ENCODE measurements around the gene LHX4.

LHX4 gene

GRCh38 chr1:180273066-180273465 lies 43.0 kb downstream of the LHX4 start:
- Histone ChIP-seq H3K27me3 (no peaks in the 10 kb centered on the region), H3K4me1 (no peaks in the 10 kb centered on the region), H3K9me3 (no peaks in the 10 kb centered on the region), H3K36me3 (peaks cover 3 to 19% (median 14%) of the 10 kb centered on the region in 3 donors), H3K27ac (no peak overlapping the region), H3K4me3 (no peak overlapping the region)
- DNase-seq = no peak
- no peak for TF ChIP-seq CTCF (IDR thresholded peaks at IDR 0.05)
- intact Hi-C loops (cut with DNase I; ENCODE audit: low total_unique reads) = no loop called here

GRCh38 chr1:180274221-180274620 lies 44.2 kb downstream of the LHX4 start:
- peaks cover 3 to 19% (median 14%) of the 10 kb centered on the region in 3 donors for H3K36me3 ChIP-seq
- H3K9me3 ChIP-seq = no peaks in the 10 kb centered on the region
- H3K4me3 ChIP-seq = no peak overlapping the region
- no peaks in the 10 kb centered on the region for H3K4me1 ChIP-seq
- no peak for DNase-seq
- no peak for TF ChIP-seq CTCF (IDR thresholded peaks at IDR 0.05)
- no peak overlapping the region for H3K27ac ChIP-seq
- no peaks in the 10 kb centered on the region for H3K27me3 ChIP-seq
- intact Hi-C loops (cut with DNase I; ENCODE audit: low total_unique reads) = no loop called here

- no peak overlapping the region for H3K27ac ChIP-seq
- no peaks in the 10 kb centered on the region for H3K27me3 ChIP-seq
- no peak for TF ChIP-seq CTCF (IDR thresholded peaks at IDR 0.05)
- H3K4me1 ChIP-seq = no peaks in the 10 kb centered on the region
- no peak for DNase-seq
- peaks cover 3 to 33% (median 18%) of the 10 kb centered on the region in 3 donors for H3K36me3 ChIP-seq
- H3K9me3 ChIP-seq = no peaks in the 10 kb centered on the region
- intact Hi-C loops (cut with DNase I; ENCODE audit: low total_unique reads) = no loop called here
- H3K4me3 ChIP-seq = no peak overlapping the region
These were observed 45.7 kb downstream of the LHX4 start for GRCh38 chr1:180275726-180276125.

- intact Hi-C loops (cut with DNase I; ENCODE audit: low total_unique reads) = no loop called here
- H3K27ac ChIP-seq = no peak overlapping the region
- TF ChIP-seq CTCF (IDR thresholded peaks at IDR 0.05) = no peak
These were observed 47.6 kb downstream of the LHX4 start for GRCh38 chr1:180277476-180278193.

GRCh38 chr1:180278194-180278515 lies 48.1 kb downstream of the LHX4 start:
- no peak overlapping the region for H3K27ac ChIP-seq
- no peak for TF ChIP-seq CTCF (IDR thresholded peaks at IDR 0.05)
- no peak for DNase-seq

More at GRCh38 chr1:180277476-180278193, 47.6 kb downstream of the LHX4 start:
- Histone ChIP-seq H3K27me3 (no peaks in the 10 kb centered on the region), H3K9me3 (no peaks in the 10 kb centered on the region), H3K4me1 (no peaks in the 10 kb centered on the region), H3K36me3 (peaks cover 3 to 37% (median 25%) of the 10 kb centered on the region in 3 donors), H3K4me3 (no peak overlapping the region)
- DNase-seq = no peak

More at GRCh38 chr1:180278194-180278515, 48.1 kb downstream of the LHX4 start:
- Histone ChIP-seq H3K27me3 (no peaks in the 10 kb centered on the region), H3K9me3 (no peaks in the 10 kb centered on the region), H3K4me1 (no peaks in the 10 kb centered on the region), H3K36me3 (peaks cover 3 to 37% (median 25%) of the 10 kb centered on the region in 3 donors), H3K4me3 (no peak overlapping the region)
- intact Hi-C loops (cut with DNase I; ENCODE audit: low total_unique reads) = no loop called here

Data from tibial artery (tissue), 4 donors.